HepG2 (cell line): ENCODE measurements around the gene MCMBP. TPM values are rescaled to one million over a fixed set of nuclear protein-coding genes. Genes with fewer than 3 reads are reported as not detected.

Experiments used
- CHD4 ChIP-seq: fragments of 200-600 bp; sonication (generic); IDR thresholded peaks from 2 replicates; pipeline ENCODE4 v1.7.0; 2017; ENCODE audit warnings: mild to moderate bottlenecking, low read length, borderline replicate concordance
- FOXC1 ChIP-seq: sonication (generic); formaldehyde crosslinking; IDR thresholded peaks from 2 replicates; pipeline ENCODE4 v1.8.0; 2022; ENCODE audit warnings: mild to moderate bottlenecking, missing genetic modification reagents, borderline replicate concordance
- HOXA5 ChIP-seq: sonication (generic); formaldehyde crosslinking; IDR thresholded peaks from 2 replicates; pipeline ENCODE4 v1.4.0; 2020; ENCODE audit warnings: missing genetic modification reagents
- HOXA9 ChIP-seq: sonication (generic); formaldehyde crosslinking; IDR thresholded peaks from 2 replicates; pipeline ENCODE4 v1.8.1; 2022; ENCODE audit warnings: missing genetic modification reagents, mild to moderate bottlenecking, moderate library complexity, borderline replicate concordance
- HOXD1 ChIP-seq: sonication (generic); formaldehyde crosslinking; IDR thresholded peaks from 2 replicates; pipeline ENCODE4 v1.5.0; 2020; ENCODE audit warnings: missing genetic modification reagents
- IKZF4 ChIP-seq: sonication (generic); formaldehyde crosslinking; IDR thresholded peaks from 2 replicates; pipeline ENCODE4 v1.5.1; 2020; ENCODE audit warnings: borderline replicate concordance, mild to moderate bottlenecking, low read depth, missing genetic modification reagents; ENCODE audit errors: not compliant biosample characterization
- KDM4B ChIP-seq: sonication (generic); formaldehyde crosslinking; IDR thresholded peaks from 2 replicates; pipeline ENCODE4 v1.4.0; 2020; ENCODE audit warnings: missing genetic modification reagents
- RFXANK ChIP-seq: IDR thresholded peaks from 2 replicates; pipeline ENCODE4 v1.6.1; 2016
- SNAI1 ChIP-seq: sonication (generic); formaldehyde crosslinking; IDR thresholded peaks from 2 replicates; pipeline ENCODE4 v1.5.0; 2020; ENCODE audit warnings: mild to moderate bottlenecking, missing genetic modification reagents, borderline replicate concordance
- ZC3H4 ChIP-seq: sonication (generic); formaldehyde crosslinking; IDR thresholded peaks from 2 replicates; pipeline ENCODE4 v1.4.0; 2020; ENCODE audit warnings: missing genetic modification reagents, borderline replicate concordance
- ZNF205 ChIP-seq: IDR thresholded peaks from 2 replicates; pipeline ENCODE4 v1.6.1; 2018; ENCODE audit warnings: missing biosample characterization, missing genetic modification reagents
- ZNF33A ChIP-seq: sonication (generic); formaldehyde crosslinking; IDR thresholded peaks from 2 replicates; pipeline ENCODE4 v1.5.1; 2020; ENCODE audit warnings: missing genetic modification reagents, mild to moderate bottlenecking, moderate library complexity, borderline replicate concordance
- ZNF777 ChIP-seq: sonication (generic); formaldehyde crosslinking; IDR thresholded peaks from 2 replicates; pipeline ENCODE4 v1.4.0; 2020; ENCODE audit warnings: missing genetic modification reagents
- polyA plus RNA-seq, 8 experiments: library from polyadenylated mRNA; depleted of rRNA in 3 of 8; stranded (reverse) in 7 of 8; unstranded in 1 of 8; fragments of >200 nt; fragmentation: Illumina TruSeq in 4 of 8; extraction: Trizol in 4 of 8; gene quantifications; 2 replicates each; pipeline versions ENCODE4 v1.2.1 to v1.2.3, GENCODE V29; 2011 to 2016; ENCODE audit warnings: low read depth in 4 of 8, missing spikeins in 1 of 8, mixed read lengths in 1 of 8; ENCODE audit not compliant: insufficient read depth in 1 of 8
- total RNA-seq, 5 experiments: library from RNA; depleted of rRNA; stranded (reverse); fragments of >200 nt; fragmentation: Illumina TruSeq; extraction: Trizol; gene quantifications; 2 replicates each; pipeline ENCODE4 v1.2.3, GENCODE V29; 2016; ENCODE audit warnings: low read depth in 1 of 5
- TF ChIP-seq, protein P1 (sequence below): sonication (generic); formaldehyde crosslinking; IDR thresholded peaks from 2 replicates; pipeline ENCODE4 v1.8.0; 2023; ENCODE audit warnings: mild to moderate bottlenecking, missing genetic modification reagents
- TF ChIP-seq, protein P2 (sequence below): sonication (generic); formaldehyde crosslinking; IDR thresholded peaks from 2 replicates; pipeline ENCODE4 v1.5.1; 2020; ENCODE audit warnings: mild to moderate bottlenecking, moderate library complexity, missing genetic modification reagents
- TF ChIP-seq, protein P3 (sequence below): sonication (generic); formaldehyde crosslinking; IDR thresholded peaks from 2 replicates; pipeline ENCODE4 v1.4.0; 2020; ENCODE audit warnings: mild to moderate bottlenecking, missing genetic modification reagents
- TF ChIP-seq, protein P4 (sequence below): IDR thresholded peaks from 2 replicates; pipeline ENCODE4 v1.6.1; 2016; ENCODE audit warnings: missing biosample characterization, missing genetic modification reagents, low read depth
- TF ChIP-seq, protein P5 (sequence below): sonication (generic); formaldehyde crosslinking; IDR thresholded peaks from 2 replicates; pipeline ENCODE4 v1.5.0; 2020; ENCODE audit warnings: mild to moderate bottlenecking, missing genetic modification reagents, borderline replicate concordance
- TF ChIP-seq, protein P6 (sequence below): sonication (generic); formaldehyde crosslinking; IDR thresholded peaks from 2 replicates; pipeline ENCODE4 v1.5.1; 2020; ENCODE audit warnings: missing genetic modification reagents, mild to moderate bottlenecking, borderline replicate concordance
- TF ChIP-seq, protein P7 (sequence below): sonication (generic); formaldehyde crosslinking; IDR thresholded peaks from 2 replicates; pipeline ENCODE4 v1.5.0; 2020; ENCODE audit warnings: mild to moderate bottlenecking, missing genetic modification reagents

Gene MCMBP
- total and polyA plus RNA-seq, 2 of the 13 experiments (the other 11 are each of a cell fraction or from before 2014, with no cell fraction given) = 35.7 to 62.4 TPM

DNA sequence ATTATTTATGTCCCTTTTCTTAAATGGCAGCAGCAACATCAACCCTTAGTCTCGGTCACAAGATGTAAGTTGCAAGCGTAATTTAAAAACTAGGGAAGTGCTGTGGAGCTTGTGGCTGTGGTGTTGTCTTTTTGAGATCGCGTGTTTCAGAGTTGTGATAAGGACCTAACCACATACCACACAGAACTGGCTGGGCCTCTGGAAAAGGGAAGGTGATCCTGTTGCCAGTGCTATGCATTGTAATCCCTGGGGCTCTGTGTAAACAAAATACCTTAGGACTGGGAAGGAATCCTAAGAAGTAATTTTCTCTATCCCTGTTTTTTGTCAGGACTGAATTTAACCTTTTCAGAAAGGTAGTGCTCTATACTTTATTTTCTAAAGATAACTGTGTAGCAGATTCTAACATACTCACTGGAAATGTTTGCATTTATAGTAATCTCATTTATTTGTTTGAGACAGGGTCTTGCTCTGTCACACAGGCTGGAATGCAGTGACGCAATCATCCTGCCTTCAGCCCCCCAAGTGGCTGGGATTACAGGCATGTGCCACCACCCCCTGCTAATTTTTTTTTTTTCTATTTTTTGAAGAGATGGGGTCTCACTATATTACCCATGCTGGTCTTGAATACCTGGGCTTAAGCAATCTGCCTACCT lies 86.4 kb downstream of the MCMBP start (continued):
- TF ChIP-seq, protein P1, sequence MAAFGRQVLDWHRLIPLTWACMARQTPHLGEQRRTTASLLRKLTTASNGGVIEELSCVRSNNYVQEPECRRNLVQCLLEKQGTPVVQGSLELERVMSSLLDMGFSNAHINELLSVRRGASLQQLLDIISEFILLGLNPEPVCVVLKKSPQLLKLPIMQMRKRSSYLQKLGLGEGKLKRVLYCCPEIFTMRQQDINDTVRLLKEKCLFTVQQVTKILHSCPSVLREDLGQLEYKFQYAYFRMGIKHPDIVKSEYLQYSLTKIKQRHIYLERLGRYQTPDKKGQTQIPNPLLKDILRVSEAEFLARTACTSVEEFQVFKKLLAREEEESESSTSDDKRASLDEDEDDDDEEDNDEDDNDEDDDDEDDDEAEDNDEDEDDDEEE (CRISPR knock-in tag) = no peak
- TF ChIP-seq, protein P2, sequence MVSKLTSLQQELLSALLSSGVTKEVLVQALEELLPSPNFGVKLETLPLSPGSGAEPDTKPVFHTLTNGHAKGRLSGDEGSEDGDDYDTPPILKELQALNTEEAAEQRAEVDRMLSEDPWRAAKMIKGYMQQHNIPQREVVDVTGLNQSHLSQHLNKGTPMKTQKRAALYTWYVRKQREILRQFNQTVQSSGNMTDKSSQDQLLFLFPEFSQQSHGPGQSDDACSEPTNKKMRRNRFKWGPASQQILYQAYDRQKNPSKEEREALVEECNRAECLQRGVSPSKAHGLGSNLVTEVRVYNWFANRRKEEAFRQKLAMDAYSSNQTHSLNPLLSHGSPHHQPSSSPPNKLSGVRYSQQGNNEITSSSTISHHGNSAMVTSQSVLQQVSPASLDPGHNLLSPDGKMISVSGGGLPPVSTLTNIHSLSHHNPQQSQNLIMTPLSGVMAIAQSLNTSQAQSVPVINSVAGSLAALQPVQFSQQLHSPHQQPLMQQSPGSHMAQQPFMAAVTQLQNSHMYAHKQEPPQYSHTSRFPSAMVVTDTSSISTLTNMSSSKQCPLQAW (CRISPR knock-in tag) = no peak
- no peak for TF ChIP-seq SNAI1
- no peak for TF ChIP-seq KDM4B (CRISPR knock-in tag)
- TF ChIP-seq ZNF777 (CRISPR knock-in tag) = no peak
- TF ChIP-seq ZNF205 (CRISPR knock-in tag) = no peak
- TF ChIP-seq, protein P3, sequence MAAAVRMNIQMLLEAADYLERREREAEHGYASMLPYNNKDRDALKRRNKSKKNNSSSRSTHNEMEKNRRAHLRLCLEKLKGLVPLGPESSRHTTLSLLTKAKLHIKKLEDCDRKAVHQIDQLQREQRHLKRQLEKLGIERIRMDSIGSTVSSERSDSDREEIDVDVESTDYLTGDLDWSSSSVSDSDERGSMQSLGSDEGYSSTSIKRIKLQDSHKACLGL (CRISPR knock-in tag) = no peak
- TF ChIP-seq, protein P4, sequence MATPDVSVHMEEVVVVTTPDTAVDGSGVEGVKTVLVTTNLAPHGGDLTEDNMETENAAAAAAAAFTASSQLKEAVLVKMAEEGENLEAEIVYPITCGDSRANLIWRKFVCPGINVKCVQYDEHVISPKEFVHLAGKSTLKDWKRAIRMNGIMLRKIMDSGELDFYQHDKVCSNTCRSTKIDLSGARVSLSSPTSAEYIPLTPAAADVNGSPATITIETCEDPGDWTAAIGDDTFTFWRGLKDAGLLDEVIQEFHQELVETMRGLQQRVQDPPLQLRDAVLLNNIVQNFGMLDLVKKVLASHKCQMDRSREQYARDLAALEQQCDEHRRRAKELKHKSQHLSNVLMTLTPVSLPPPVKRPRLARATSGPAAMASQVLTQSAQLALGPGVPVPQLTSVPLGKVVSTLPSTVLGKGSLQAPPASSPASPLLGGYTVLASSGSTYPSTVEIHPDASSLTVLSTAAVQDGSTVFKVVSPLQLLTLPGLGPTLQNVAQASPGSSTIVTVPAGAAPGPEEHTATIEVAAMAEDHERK (CRISPR knock-in tag) = no peak
- TF ChIP-seq HOXD1 = no peak
- no peak for TF ChIP-seq HOXA9 (CRISPR knock-in tag)
- no peak for TF ChIP-seq ZNF33A (CRISPR knock-in tag)
- TF ChIP-seq, protein P5, sequence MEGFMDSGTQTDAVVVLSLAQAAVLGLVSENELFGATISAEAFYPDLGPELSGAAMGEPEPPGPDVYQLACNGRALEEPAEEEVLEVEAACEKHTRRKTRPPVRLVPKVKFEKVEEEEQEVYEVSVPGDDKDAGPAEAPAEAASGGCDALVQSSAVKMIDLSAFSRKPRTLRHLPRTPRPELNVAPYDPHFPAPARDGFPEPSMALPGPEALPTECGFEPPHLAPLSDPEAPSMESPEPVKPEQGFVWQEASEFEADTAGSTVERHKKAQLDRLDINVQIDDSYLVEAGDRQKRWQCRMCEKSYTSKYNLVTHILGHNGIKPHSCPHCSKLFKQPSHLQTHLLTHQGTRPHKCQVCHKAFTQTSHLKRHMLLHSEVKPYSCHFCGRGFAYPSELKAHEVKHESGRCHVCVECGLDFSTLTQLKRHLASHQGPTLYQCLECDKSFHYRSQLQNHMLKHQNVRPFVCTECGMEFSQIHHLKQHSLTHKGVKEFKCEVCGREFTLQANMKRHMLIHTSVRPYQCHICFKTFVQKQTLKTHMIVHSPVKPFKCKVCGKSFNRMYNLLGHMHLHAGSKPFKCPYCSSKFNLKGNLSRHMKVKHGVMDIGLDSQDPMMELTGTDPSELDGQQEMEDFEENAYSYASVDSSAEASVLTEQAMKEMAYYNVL = no peak
- TF ChIP-seq, protein P6, sequence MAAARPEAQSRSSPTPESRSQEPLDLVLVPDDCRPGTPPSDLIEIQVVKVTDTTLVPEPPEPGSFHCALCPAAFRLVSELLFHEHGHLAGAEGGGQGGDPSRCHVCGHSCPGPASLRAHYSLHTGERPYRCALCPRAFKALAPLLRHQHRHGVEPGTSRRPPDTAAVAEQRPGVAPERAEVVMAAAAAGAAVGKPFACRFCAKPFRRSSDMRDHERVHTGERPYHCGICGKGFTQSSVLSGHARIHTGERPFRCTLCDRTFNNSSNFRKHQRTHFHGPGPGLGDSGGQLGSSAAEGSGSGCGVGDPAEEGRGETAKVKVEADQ = no peak
- no peak for TF ChIP-seq IKZF4 (CRISPR knock-in tag)
- TF ChIP-seq FOXC1 (CRISPR knock-in tag) = no peak
- no peak for TF ChIP-seq HOXA5 (CRISPR knock-in tag)
- TF ChIP-seq, protein P7, sequence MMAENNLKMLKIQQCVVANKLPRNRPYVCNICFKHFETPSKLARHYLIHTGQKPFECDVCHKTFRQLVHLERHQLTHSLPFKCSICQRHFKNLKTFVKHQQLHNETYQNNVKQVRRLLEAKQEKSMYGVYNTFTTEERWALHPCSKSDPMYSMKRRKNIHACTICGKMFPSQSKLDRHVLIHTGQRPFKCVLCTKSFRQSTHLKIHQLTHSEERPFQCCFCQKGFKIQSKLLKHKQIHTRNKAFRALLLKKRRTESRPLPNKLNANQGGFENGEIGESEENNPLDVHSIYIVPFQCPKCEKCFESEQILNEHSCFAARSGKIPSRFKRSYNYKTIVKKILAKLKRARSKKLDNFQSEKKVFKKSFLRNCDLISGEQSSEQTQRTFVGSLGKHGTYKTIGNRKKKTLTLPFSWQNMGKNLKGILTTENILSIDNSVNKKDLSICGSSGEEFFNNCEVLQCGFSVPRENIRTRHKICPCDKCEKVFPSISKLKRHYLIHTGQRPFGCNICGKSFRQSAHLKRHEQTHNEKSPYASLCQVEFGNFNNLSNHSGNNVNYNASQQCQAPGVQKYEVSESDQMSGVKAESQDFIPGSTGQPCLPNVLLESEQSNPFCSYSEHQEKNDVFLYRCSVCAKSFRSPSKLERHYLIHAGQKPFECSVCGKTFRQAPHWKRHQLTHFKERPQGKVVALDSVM (CRISPR knock-in tag) = no peak
- no peak for TF ChIP-seq RFXANK
- no peak for TF ChIP-seq ZC3H4
- TF ChIP-seq CHD4 = no peak
